DMS53 treated with DMSO at 0.1 percent for 48 hours (cell line): ENCODE results near the gene VAMP5.

Experiments used
- DNase-seq: peaks from one replicate; lab custom pipeline; 2025; ENCODE audit not compliant: unreplicated experiment; lab: John Stamatoyannopoulos, UW

VAMP5 gene

DNA sequence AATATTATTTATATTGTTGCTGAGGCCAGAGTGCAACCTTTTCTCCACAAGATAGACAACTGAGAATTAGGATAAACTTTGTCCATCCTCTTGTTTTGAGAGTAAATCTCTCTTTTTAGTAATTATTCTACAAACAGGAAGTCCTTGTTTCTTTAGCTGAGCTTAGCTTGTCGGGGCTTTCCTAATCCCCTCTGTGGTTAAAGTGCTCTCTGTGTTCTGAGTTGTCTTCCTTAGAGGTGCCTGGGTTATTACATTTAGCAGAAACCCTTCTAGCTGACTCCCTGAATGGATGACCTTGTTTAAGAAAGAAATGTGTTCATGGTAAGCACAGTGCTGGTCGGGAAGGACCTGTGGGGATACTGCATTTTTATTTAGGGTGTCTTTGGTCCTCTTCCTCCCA is 44.4 kb downstream of the VAMP5 start:
- DNase-seq, result no peak

DNA sequence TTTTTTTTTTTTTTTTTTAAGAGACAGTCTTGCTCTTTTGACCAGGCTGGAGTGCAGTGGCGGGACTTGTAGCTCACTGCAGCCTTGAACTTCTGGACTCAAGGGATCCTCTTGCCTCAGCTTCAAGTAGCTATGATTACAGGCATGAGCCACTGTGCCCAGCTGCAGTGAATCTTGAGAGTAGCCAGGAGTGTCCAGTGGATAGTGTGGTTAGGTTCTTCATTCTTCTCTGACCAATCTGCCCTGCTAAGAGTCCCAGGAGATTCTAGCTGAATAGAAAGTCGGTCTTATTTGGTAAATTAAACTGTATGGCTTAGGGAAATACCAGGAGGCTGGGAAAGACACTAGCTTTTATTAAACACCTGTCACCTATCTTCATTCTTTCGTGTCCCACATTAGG is 47.1 kb downstream of the VAMP5 start:
- DNase-seq, result no peak

DNA sequence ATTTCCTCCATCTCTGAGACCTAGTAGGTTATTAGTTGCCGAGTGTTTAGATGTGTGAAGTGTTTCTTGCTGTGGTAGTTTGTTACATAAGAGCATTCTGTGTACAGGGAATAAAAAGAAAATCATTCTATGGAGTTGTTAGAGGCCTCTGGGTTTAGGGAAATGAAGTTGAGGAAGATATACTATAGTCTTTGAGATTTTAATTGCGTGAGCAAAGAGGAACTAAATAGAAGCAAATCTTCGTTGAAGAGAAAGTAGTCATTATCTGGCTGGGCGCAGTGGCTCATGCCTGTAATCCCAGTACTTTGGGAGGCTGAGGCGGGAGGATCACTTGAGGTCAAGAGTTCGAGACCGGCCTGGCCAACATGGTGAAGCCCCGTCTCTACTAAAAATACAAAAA is 50.8 kb downstream of the VAMP5 start:
- no peak for DNase-seq

DNA sequence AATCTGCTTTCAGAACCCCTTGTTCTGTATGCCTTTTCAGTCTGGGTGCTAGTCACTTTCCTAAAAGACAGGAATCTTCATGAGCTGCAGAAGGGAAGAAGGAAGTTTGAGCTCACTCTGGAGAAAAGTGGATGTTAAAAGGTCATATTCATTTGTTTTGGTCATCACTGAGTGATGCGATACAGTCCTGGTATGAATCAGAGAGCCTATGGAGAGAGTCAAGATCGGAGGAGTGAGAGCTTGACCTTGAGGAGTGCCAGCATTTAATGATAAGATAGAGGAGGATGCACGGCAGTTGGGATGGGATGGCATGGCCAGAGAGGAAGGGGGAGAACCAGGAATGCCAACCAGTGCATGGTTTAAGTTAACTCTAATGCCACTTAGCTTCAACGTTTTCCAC is 51.4 kb downstream of the VAMP5 start:
- DNase-seq, result no peak

DNA sequence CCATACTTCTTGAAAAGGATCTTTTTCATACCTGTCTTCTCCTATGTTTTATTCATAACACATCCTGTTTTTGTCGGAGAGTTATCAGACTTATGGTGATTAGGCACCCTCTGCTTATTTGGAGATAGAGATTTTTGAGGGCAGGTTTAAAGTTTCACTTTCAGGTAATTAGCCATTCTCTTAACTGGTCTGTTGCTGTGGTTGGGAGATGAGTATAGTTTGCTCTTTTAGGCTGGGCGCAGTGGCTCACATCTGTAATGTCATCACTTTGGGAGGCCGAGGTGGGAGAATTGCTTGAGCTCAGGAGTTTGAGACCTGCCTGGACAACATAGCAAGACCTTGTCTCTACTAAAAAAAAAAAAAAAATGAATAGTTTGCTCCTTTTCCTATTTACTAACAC is 58.5 kb downstream of the VAMP5 start:
- DNase-seq, result no peak
